MCF 10A (cell line): ENCODE results near the gene B4GALT3. TPM values are rescaled to one million over a fixed set of nuclear protein-coding genes. Genes with fewer than 3 reads are reported as not detected.

ENCODE experiments used
- BruUV-seq: library from RNA; stranded (reverse); fragments of 400-500 nt; replicated peaks from 2 replicates; lab custom pipeline; 2021; lab: Mats Ljungman, UMichigan
- CTCF ChIA-PET: fragments of 300-600 bp; sonication (Branson Sonifier 250); formaldehyde crosslinking; extraction: SDS; loops from one replicate; lab custom pipeline; 2021; ENCODE audit warnings: antibody characterized with exemption, inconsistent platforms; lab: Yijun Ruan, JAX
- POLR2A ChIA-PET: fragments of 300-600, 350-650 bp; sonication (Branson Sonifier 250); formaldehyde crosslinking; extraction: SDS; loops from one replicate; lab custom pipeline; 2020; ENCODE audit warnings: antibody characterized with exemption, inconsistent platforms; lab: Yijun Ruan, JAX
- DNase-seq: peaks from one replicate; pipeline ENCODE4 v3.0.0-alpha.2; 2018; ENCODE audit not compliant: unreplicated experiment
- H3K27ac Mint-ChIP-seq: one replicate; pipeline ENCODE4 v1.8.0; 2022; ENCODE audit warnings: mild to moderate bottlenecking, low read depth, mixed read lengths; ENCODE audit not compliant: unreplicated experiment
- H3K27me3 Mint-ChIP-seq: one replicate; pipeline ENCODE4 v1.8.0; 2022; ENCODE audit warnings: mixed read lengths; ENCODE audit not compliant: insufficient read depth, unreplicated experiment
- H3K36me3 Mint-ChIP-seq: one replicate; pipeline ENCODE4 v1.8.0; 2022; ENCODE audit warnings: mild to moderate bottlenecking, moderate library complexity, mixed read lengths; ENCODE audit not compliant: insufficient read depth, unreplicated experiment
- H3K4me1 Mint-ChIP-seq: one replicate; pipeline ENCODE4 v1.8.0; 2022; ENCODE audit warnings: mixed read lengths; ENCODE audit not compliant: insufficient read depth, unreplicated experiment
- H3K4me3 Mint-ChIP-seq: one replicate; pipeline ENCODE4 v1.8.0; 2022; ENCODE audit warnings: mild to moderate bottlenecking, moderate library complexity, mixed read lengths; ENCODE audit not compliant: unreplicated experiment
- H3K9me3 Mint-ChIP-seq: one replicate; pipeline ENCODE4 v1.8.0; 2022; ENCODE audit warnings: mixed read lengths; ENCODE audit not compliant: unreplicated experiment
- intact Hi-C: fragments of 100-400 bp; cut with micrococcal nuclease; formaldehyde crosslinking; loops from 2 replicates; pipeline ENCODE4 v1.14.1; 2022
- total RNA-seq: library from RNA; stranded (reverse); gene quantifications from 2 replicates; pipeline ENCODE4 v1.2.3, GENCODE V29; 2022
- TF ChIP-seq, protein P1 (sequence below): fragments of 200-600 bp; IDR thresholded peaks from one replicate; pipeline ENCODE4 v1.8.0; 2022; ENCODE audit warnings: antibody characterized with exemption, mild to moderate bottlenecking; ENCODE audit not compliant: unreplicated experiment

B4GALT3 gene
- total RNA-seq, 1 experiment from 2014 or later: 51.7 TPM

GRCh38 chr1:161145832-161146231, 31.5 kb downstream of the B4GALT3 start:
- Mint-ChIP-seq H3K4me3 (no peak overlapping the region), H3K4me1 (no peaks in the 10 kb centered on the region), H3K36me3 (peaks cover 6% of the 10 kb centered on the region), H3K27ac (no peak overlapping the region), H3K9me3 (no peaks in the 10 kb centered on the region), H3K27me3 (no peaks in the 10 kb centered on the region)
- POLR2A ChIA-PET: interaction anchor here (1.4 kb wide), 1 partner anchor 13 kb away, joined by 7 read pairs; the partner anchor contains the start of gene DEDD
- no TSS peak for BruUV-seq
- TF ChIP-seq, protein P1, sequence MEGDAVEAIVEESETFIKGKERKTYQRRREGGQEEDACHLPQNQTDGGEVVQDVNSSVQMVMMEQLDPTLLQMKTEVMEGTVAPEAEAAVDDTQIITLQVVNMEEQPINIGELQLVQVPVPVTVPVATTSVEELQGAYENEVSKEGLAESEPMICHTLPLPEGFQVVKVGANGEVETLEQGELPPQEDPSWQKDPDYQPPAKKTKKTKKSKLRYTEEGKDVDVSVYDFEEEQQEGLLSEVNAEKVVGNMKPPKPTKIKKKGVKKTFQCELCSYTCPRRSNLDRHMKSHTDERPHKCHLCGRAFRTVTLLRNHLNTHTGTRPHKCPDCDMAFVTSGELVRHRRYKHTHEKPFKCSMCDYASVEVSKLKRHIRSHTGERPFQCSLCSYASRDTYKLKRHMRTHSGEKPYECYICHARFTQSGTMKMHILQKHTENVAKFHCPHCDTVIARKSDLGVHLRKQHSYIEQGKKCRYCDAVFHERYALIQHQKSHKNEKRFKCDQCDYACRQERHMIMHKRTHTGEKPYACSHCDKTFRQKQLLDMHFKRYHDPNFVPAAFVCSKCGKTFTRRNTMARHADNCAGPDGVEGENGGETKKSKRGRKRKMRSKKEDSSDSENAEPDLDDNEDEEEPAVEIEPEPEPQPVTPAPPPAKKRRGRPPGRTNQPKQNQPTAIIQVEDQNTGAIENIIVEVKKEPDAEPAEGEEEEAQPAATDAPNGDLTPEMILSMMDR: no peak
- DNase-seq: no peak
- CTCF ChIA-PET: interaction anchor here (0.6 kb wide), 1 partner anchor 658 kb away, joined by 3 read pairs; no protein-coding TSS in a partner anchor
- intact Hi-C loops: no loop called here

GRCh38 chr1:161140755-161141400, 36.4 kb downstream of the B4GALT3 start:
- no peaks in the 10 kb centered on the region for H3K27me3 Mint-ChIP-seq
- BruUV-seq: no TSS peak
- H3K9me3 Mint-ChIP-seq: no peaks in the 10 kb centered on the region
- CTCF ChIA-PET: interaction anchor here (0.6 to 7.3 kb wide), 21 partner anchors 9 to 1038 kb away, joined by 3 to 53 read pairs (median 4); partner anchors contain the start of genes KLHDC9, NIT1, PFDN2 and PPOX
- intact Hi-C loops: no loop called here
- DNase-seq: no peak
- no peak overlapping the region for H3K27ac Mint-ChIP-seq
- H3K4me1 Mint-ChIP-seq: no peaks in the 10 kb centered on the region
- no peak overlapping the region for H3K4me3 Mint-ChIP-seq
- H3K36me3 Mint-ChIP-seq: peaks cover 27% of the 10 kb centered on the region
- POLR2A ChIA-PET: interaction anchor here (0.6 to 11.8 kb wide), 13 partner anchors 9 to 241 kb away, joined by 3 to 210 read pairs (median 3); partner anchors contain the start of genes DEDD, F11R, NIT1 and PFDN2
- TF ChIP-seq, protein P1: no peak

DNA sequence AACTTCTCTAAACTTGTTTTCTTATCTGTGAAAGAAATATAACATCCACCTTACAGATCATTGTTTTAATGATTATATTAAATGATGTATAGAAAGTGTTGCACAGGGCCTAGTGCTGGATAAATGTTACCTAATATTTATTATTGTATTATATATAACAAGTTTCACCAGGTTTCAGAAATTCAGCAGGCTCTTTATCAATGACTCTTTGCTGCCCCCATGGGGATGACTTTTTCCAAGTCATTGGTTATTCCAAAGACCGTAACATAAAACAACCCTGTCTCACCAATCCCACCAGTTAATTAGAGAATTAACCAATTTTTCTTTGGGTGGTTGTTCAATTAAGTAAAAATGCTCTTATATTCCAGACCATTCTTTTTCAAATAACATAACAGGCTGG, 37.5 kb downstream of the B4GALT3 start:
- TF ChIP-seq, protein P1: peak; percentile 64
- DNase-seq: peak; percentile 77
- POLR2A ChIA-PET: interaction anchor here (0.6 to 11.8 kb wide), 5 partner anchors 9 to 872 kb away, joined by 3 to 210 read pairs (median 3); partner anchors contain the start of genes NIT1, PFDN2 and UFC1
- intact Hi-C loops: loop anchor here (1.0 to 10.0 kb wide), 4 partner anchors 42 to 146 kb away; partner anchors contain the start of gene USF1
- H3K36me3 Mint-ChIP-seq: peaks cover 37% of the 10 kb centered on the region
- CTCF ChIA-PET: interaction anchor here (0.6 to 7.3 kb wide), 28 partner anchors 10 to 414 kb away, joined by 3 to 53 read pairs (median 6); partner anchors contain the start of genes B4GALT3, KLHDC9, NIT1 and PFDN2
- H3K4me1 Mint-ChIP-seq: peaks cover 4% of the 10 kb centered on the region
- H3K9me3 Mint-ChIP-seq: no peaks in the 10 kb centered on the region
- H3K4me3 Mint-ChIP-seq: no peak overlapping the region
- no peaks in the 10 kb centered on the region for H3K27me3 Mint-ChIP-seq
- BruUV-seq: no TSS peak
- no peak overlapping the region for H3K27ac Mint-ChIP-seq

DNA sequence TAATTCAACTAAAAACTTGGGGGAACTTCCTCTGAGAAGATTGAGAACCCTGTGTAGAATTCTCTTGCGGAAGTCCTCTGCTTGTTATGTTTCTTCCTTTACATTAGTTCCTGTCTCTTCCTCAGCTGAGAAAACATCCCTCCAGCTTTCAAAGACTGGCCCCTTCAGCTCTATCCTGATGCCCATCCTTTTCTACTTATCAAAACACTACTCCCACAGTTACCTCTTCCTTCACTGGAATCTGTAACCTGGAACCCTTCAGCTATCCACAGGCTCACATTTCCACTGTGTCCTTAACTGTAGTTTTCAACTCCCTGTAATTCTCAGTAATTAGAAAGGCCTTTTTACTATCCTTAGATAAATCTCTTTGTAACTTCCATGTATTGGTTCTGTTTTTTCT, 38.9 kb downstream of the B4GALT3 start:
- H3K27ac Mint-ChIP-seq: no peak overlapping the region
- DNase-seq: no peak
- no peaks in the 10 kb centered on the region for H3K27me3 Mint-ChIP-seq
- BruUV-seq: no TSS peak
- peaks cover 4% of the 10 kb centered on the region for H3K4me1 Mint-ChIP-seq
- H3K36me3 Mint-ChIP-seq: peaks cover 36% of the 10 kb centered on the region
- ChIA-PET POLR2A (interaction anchor here (0.6 to 11.8 kb wide), 6 partner anchors 9 to 118 kb away, joined by 3 to 210 read pairs (median 3); partner anchors contain the start of genes F11R, UFC1 and USP21), CTCF (interaction anchor here (0.6 to 7.3 kb wide), 27 partner anchors 11 to 520 kb away, joined by 3 to 53 read pairs (median 4); partner anchors contain the start of genes KLHDC9 and USF1)
- TF ChIP-seq, protein P1: no peak
- no peaks in the 10 kb centered on the region for H3K9me3 Mint-ChIP-seq
- H3K4me3 Mint-ChIP-seq: no peak overlapping the region
- intact Hi-C loops: loop anchor here (10.0 kb wide), 1 partner anchor 94 kb away; the partner anchor contains the start of gene USF1
